GM21381 (cell line): ENCODE measurements around the gene SOX18.

Experiments used
- ATAC-seq: cut with Tn5 transposase; IDR thresholded peaks from one replicate; pipeline ENCODE4 v1.9.1; 2021; ENCODE audit warnings: mild to moderate bottlenecking, moderate library complexity; ENCODE audit not compliant: unreplicated experiment

The SOX18 gene

GRCh38 chr20:64039293-64040160 lies 9.9 kb downstream of the SOX18 start:
- no peak for ATAC-seq

- peak; percentile 58 for ATAC-seq
Observed at GRCh38 chr20:64038565-64039292, 10.7 kb downstream of the SOX18 start.

GRCh38 chr20:64038224-64038564 lies 11.2 kb downstream of the SOX18 start:
- peak; percentile 32 for ATAC-seq

GRCh38 chr20:64037498-64038213 lies 11.8 kb downstream of the SOX18 start:
- no peak for ATAC-seq

GRCh38 chr20:64037199-64037497 lies 12.3 kb downstream of the SOX18 start:
- ATAC-seq: no peak

- ATAC-seq: no peak
Observed at GRCh38 chr20:64036346-64037198, 12.9 kb downstream of the SOX18 start.

- no peak for ATAC-seq
Observed at GRCh38 chr20:64035933-64036345, 13.5 kb downstream of the SOX18 start, which contains the start of gene C20orf204. Gene C20orf204 (plus strand): TSS chr20:64036182. CDS start chr20:64036324, 142 bp downstream.

GRCh38 chr20:64035066-64035932 lies 14.1 kb downstream of the SOX18 start:
- ATAC-seq: no peak

GRCh38 chr20:64033981-64034493 lies 15.4 kb downstream of the SOX18 start:
- ATAC-seq: no peak

- ATAC-seq: no peak
Observed at GRCh38 chr20:64032706-64033624, 16.5 kb downstream of the SOX18 start.

GRCh38 chr20:64031822-64032314 lies 17.6 kb downstream of the SOX18 start:
- no peak for ATAC-seq

GRCh38 chr20:64030371-64031134 lies 18.9 kb downstream of the SOX18 start:
- no peak for ATAC-seq

- ATAC-seq: no peak
Observed at GRCh38 chr20:64029293-64030117, 19.9 kb downstream of the SOX18 start.

GRCh38 chr20:64027981-64028685 lies 21.3 kb downstream of the SOX18 start:
- no peak for ATAC-seq

GRCh38 chr20:64025826-64026412 lies 23.5 kb downstream of the SOX18 start:
- ATAC-seq: no peak
